Neural progenitor cell (in vitro differentiated cells): Measurements from ENCODE around the gene OR8B12.

ENCODE experiments used
- CTCF ChIP-seq: fragments of 200-600 bp; sonication (generic); IDR thresholded peaks from 2 replicates; pipeline ENCODE4 v1.5.1; 2017; ENCODE audit warnings: antibody characterized with exemption, mild to moderate bottlenecking
- EZH2 ChIP-seq: fragments of 200-600 bp; sonication (generic); IDR thresholded peaks from 2 replicates; pipeline ENCODE4 v1.6.1; 2017; ENCODE audit warnings: antibody characterized with exemption, mild to moderate bottlenecking, moderate library complexity
- EZH2phosphoT487 ChIP-seq: fragments of 200-600 bp; sonication (generic); IDR thresholded peaks from 2 replicates; pipeline ENCODE4 v1.6.1; 2017; ENCODE audit warnings: antibody characterized with exemption

GRCh38 chr11:124581817-124582216 lies 38.4 kb upstream of the OR8B12 start:
- TF ChIP-seq CTCF (no peak), EZH2 (no peak), EZH2phosphoT487 (no peak)
